ENCODE data around the gene ACTN3. TPM values are rescaled to one million over a fixed set of nuclear protein-coding genes. Genes with fewer than 3 reads are reported as not detected.

The ACTN3 gene
- total RNA-seq, 3 donors from 2014 or later: under 0.01 to 0.16 TPM; not detected in 1

DNA sequence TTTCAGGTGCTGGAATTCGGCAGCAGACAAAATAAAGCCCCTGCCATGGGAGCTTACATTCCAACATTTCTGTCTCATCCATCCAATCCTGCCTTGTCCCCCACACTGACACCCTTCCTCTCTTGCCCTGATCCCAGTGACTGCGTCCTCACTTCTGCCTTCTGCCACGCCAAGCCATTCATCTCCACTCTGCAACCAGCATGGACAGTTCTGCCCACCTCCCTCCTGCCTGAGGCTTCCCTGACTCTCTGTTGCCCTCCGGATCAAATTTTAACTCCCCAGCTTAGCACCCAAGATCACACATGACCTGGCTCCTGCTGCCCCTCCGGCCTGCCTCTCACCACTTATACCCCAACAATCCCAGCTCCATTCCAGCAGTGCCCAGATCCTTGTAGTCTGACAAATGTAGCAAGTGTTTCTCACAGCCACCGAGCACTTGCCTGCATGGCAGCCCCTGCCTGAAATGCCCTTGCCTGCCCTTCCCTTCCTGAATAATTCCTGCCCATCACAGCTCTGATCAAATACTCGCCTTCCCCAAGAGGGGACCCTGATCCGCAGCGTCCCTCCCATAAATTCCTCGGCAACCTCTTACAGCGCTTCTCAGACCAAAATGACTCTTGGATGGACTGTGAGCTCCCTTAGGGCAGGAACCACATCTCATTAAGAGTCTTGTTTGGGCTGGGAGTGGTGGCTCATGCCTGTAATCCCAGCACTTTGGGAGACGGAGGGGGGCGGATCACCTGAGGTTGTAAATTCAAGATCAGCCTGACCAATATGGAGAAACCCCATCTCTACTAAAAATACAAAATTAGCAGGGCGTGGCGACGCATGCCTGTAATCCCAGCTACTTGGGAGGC lies 2.3 kb downstream of the ACTN3 start:
- Histone ChIP-seq H3K27ac (no peak overlapping the region), H3K9me3 (no peaks in the 10 kb centered on the region), H3K4me3 (no peak overlapping the region), H3K36me3 (no peaks in the 10 kb centered on the region), H3K4me1 (no peaks in the 10 kb centered on the region), H3K27me3 (no peaks in the 10 kb centered on the region)
- TF ChIP-seq, protein P1, sequence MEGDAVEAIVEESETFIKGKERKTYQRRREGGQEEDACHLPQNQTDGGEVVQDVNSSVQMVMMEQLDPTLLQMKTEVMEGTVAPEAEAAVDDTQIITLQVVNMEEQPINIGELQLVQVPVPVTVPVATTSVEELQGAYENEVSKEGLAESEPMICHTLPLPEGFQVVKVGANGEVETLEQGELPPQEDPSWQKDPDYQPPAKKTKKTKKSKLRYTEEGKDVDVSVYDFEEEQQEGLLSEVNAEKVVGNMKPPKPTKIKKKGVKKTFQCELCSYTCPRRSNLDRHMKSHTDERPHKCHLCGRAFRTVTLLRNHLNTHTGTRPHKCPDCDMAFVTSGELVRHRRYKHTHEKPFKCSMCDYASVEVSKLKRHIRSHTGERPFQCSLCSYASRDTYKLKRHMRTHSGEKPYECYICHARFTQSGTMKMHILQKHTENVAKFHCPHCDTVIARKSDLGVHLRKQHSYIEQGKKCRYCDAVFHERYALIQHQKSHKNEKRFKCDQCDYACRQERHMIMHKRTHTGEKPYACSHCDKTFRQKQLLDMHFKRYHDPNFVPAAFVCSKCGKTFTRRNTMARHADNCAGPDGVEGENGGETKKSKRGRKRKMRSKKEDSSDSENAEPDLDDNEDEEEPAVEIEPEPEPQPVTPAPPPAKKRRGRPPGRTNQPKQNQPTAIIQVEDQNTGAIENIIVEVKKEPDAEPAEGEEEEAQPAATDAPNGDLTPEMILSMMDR (IDR thresholded peaks at IDR 0.05): no peak
- no peak for TF ChIP-seq POLR2AphosphoS5 (IDR thresholded peaks at IDR 0.05)
- no peak for TF ChIP-seq POLR2A (IDR thresholded peaks at IDR 0.05)
- intact Hi-C loops (cut with DNase I; ENCODE audit: low total_unique reads): no loop called here
- DNase-seq (ENCODE audit: low spot score in 2 of 2): no peak

DNA sequence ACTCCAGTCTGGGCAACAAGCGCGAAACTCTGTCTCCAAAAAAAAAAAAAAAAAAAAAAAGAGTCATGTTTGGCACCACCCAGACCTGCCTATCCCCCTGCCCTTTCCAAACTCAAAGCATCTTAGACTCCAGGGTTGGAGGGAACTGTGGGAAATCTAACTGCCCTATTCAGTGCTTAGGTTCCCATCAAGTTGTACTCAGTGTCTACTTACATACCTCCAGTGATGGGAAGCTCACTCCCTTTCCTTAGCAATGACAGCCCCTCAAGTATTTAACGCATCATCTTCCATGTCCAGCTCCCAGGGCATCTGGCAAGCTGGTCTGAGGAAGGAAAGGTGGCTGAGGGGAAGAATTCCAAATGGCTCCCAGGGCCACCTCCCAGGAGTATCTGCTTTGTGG lies 3.0 kb downstream of the ACTN3 start:
- Histone ChIP-seq H3K36me3 (no peaks in the 10 kb centered on the region), H3K9me3 (no peaks in the 10 kb centered on the region), H3K4me1 (no peaks in the 10 kb centered on the region), H3K4me3 (no peak overlapping the region), H3K27me3 (no peaks in the 10 kb centered on the region), H3K27ac (no peak overlapping the region)
- DNase-seq (ENCODE audit: low spot score in 2 of 2): no peak
- TF ChIP-seq POLR2AphosphoS5 (IDR thresholded peaks at IDR 0.05) (no peak), POLR2A (IDR thresholded peaks at IDR 0.05) (no peak)
- TF ChIP-seq, protein P1 (IDR thresholded peaks at IDR 0.05): no peak
- intact Hi-C loops (cut with DNase I; ENCODE audit: low total_unique reads): no loop called here

DNA sequence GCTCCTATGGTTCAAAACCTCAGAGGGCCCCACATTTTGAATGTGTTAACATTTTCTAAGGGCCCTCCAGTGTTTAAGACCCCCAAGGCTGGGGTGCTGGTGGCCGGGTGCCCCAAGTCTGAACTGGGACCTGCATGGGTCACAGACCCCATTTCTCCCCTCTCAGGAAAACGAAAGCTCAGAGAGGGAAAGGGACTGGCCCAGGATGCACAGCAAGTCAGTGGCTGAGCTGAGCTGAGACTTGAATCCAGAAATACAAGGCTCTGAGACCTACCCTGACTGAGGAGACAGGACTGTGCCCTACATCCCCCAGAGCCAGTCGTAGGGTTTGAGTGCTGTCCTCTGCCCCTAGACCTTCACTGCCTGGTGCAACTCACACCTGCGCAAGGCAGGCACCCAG lies 4.2 kb downstream of the ACTN3 start:
- H3K27me3 ChIP-seq: no peaks in the 10 kb centered on the region
- H3K27ac ChIP-seq: no peak overlapping the region
- intact Hi-C loops (cut with DNase I; ENCODE audit: low total_unique reads): no loop called here
- no peaks in the 10 kb centered on the region for H3K36me3 ChIP-seq
- no peak for TF ChIP-seq POLR2AphosphoS5 (IDR thresholded peaks at IDR 0.05)
- TF ChIP-seq, protein P1 (IDR thresholded peaks at IDR 0.05): no peak
- no peak for TF ChIP-seq POLR2A (IDR thresholded peaks at IDR 0.05)
- H3K4me1 ChIP-seq: no peaks in the 10 kb centered on the region
- H3K4me3 ChIP-seq: no peak overlapping the region
- no peak for DNase-seq (ENCODE audit: low spot score in 2 of 2)
- H3K9me3 ChIP-seq: no peaks in the 10 kb centered on the region

DNA sequence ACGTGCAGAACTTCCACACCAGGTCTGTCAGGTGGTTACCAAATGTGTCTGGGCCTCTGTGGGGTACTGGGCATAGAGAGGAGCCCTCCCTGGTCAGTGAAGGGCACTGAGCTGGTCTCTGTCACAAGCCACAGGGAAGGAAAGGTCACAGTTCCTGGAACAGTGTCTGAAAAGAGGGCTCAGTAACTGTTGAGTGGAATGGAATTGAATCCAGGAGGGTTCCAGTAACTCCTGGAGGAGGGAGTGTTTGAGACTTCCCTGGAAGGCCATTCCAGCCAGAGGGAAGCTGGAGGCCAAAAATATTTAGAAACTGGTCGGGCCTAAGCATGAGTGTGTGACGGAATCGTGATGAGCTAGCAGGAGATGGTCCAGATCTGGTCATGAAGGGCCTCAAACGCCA lies 7.9 kb downstream of the ACTN3 start:
- intact Hi-C loops (cut with DNase I; ENCODE audit: low total_unique reads): no loop called here
- Histone ChIP-seq H3K4me3 (no peak overlapping the region), H3K4me1 (no peaks in the 10 kb centered on the region), H3K36me3 (no peaks in the 10 kb centered on the region), H3K9me3 (no peaks in the 10 kb centered on the region), H3K27ac (no peak overlapping the region), H3K27me3 (peaks cover 0 to 4% of the 10 kb centered on the region in 2 donors)
- no peak for DNase-seq (ENCODE audit: low spot score in 2 of 2)
- TF ChIP-seq, protein P1 (IDR thresholded peaks at IDR 0.05): no peak
- no peak for TF ChIP-seq POLR2A (IDR thresholded peaks at IDR 0.05)
- TF ChIP-seq POLR2AphosphoS5 (IDR thresholded peaks at IDR 0.05): no peak

DNA sequence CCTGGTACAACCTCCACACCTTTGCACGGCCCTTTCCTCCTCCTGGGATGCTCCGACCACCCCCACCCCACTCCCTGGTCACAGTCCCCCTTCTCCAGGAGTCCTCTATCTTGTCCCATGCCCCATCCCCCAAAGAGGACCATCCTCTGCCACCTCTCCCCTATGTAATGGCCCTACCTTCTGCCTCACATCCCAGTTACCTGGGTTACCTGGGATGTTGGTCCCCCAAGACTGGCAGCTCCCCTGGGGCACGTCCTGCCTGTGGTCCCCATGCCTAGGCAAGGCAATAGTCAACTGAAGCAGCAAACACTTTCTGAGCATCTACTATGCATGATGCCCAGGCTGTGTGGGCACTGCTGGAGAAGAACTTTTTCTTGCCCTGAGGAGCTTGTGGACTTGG lies 8.7 kb downstream of the ACTN3 start:
- Histone ChIP-seq H3K27me3 (peaks cover 0 to 4% of the 10 kb centered on the region in 2 donors), H3K36me3 (no peaks in the 10 kb centered on the region), H3K4me3 (no peak overlapping the region), H3K27ac (no peak overlapping the region), H3K9me3 (no peaks in the 10 kb centered on the region), H3K4me1 (no peaks in the 10 kb centered on the region)
- intact Hi-C loops (cut with DNase I; ENCODE audit: low total_unique reads): no loop called here
- DNase-seq (ENCODE audit: low spot score in 2 of 2): no peak
- TF ChIP-seq, protein P1 (IDR thresholded peaks at IDR 0.05): no peak
- TF ChIP-seq POLR2AphosphoS5 (IDR thresholded peaks at IDR 0.05) (no peak), POLR2A (IDR thresholded peaks at IDR 0.05) (no peak)

Data from breast epithelium (tissue), 4 donors.